ENCODE results near the gene ING5.

The ING5 gene

DNA sequence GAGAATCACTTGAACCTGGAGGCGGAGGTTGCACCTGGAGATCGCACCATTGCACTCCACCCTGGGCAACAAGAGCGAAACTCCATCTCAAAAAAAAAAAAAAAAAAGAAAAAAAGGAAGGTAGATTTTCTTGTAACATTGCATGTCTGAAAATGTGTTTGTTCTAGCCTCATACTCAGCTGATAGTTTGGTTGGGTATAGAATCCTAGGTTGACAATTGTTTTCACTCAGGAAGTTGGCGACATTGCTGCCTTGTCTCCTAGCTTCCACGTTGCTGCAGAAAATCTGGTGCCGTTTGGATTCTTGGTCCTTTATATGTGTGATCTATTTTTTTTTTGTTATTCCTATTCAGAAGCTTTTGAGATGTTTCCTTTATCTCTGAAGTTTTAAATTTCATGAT is 4.7 kb downstream of the ING5 start:
- DNase-seq (ENCODE audit: low spot score): no peak

DNA sequence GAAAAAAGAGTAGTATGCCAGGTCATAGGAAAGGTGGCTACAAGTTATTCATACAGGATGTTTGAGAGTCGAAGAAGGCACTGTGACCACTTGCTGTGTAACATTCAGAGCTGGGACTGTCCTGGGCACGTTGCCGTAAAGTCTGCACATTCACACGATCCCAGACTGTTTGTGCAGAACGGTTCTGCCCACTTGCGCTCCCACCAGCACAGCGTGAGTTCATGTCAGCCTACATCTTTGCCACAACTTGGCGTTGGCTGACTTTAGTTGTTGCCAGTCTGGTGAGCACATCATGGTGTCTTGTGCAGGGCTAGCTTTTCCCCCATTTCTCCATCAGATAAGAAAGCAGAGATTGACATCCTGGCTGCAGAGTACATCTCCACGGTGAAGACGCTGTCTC is 7.0 kb downstream of the ING5 start:
- no peak for DNase-seq (ENCODE audit: low spot score)

DNA sequence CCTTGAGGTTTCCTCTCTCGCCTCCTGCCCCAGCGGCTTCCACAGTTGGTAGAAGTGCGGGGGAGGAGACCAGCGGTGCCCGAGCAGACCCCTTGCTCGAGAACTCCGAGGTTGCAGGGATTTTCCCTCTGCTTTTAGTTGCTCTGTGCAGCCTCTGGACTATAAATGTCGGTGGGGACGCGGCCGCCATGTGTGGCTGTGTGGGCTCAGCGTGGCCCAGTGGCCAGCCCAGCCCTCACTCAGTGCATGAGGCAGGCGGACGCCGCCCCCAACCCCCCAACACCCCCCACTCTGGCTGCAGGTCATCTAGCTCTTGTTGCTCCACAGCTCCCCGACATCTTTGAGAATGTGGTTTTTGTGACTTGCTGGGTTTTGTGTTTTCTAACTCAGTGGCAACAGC is 17.3 kb downstream of the ING5 start:
- DNase-seq (ENCODE audit: low spot score): no peak

DNA sequence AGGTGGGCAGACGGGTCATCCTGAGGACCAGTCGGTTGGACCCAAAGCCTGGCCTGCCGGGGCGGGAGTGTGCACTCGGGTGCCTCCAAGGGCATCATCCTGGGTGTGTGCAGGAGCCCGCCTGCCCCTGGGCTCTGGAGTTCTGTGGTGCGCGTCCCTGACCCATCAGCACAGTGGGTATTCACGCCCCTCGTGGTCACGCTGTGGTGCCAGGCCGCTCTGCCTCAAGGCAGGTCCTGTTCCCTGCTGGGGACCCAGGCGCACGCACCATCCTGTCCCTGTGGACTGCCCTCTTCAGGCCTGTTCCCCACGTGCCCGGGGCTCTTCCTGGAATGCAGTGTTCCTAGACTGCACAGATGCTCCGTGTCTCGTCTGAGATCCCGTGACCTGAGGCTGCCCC is 18.3 kb downstream of the ING5 start:
- no peak for DNase-seq (ENCODE audit: low spot score)

DNA sequence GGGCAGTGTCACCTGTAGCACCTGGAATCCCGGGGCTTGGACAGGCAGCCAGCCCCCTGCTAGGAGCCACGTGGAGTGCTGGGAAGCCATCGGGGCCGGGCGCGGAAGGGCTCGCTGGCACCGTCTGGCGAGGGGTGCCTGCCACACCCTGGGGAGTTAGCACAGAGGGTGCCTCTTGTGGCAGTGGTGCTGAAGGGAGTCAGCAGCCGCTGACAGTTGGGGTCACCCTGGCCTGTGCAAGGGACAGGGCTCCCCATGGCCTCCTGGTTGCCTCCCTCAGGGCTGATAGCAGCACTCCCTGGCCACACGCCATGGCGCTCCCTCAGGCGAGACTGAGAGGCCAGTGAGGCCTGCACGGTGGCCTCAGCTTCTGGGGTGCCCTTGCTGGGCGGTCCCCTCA is 18.7 kb downstream of the ING5 start:
- DNase-seq (ENCODE audit: low spot score): no peak

DNA sequence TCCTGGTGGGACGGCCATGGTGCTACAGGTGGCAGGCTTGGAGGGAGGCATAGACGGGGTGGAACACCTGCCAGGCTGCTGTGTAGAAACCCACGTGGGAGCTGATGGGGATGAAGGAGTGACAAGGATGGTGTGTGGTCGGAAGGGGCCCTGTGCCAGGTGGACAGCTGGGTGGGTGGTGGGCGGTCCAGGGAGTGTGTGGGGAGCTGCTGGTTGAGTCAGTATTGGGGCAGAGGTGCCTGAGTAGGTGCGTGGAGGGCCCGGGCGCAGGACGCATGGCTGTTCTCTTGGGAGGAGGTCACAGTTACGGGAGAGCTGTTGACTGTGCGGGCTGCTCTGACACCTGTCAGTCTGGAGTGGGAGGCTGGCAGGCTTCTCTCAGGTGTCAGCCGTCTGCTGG is 20.0 kb downstream of the ING5 start:
- no peak for DNase-seq (ENCODE audit: low spot score)

DNA sequence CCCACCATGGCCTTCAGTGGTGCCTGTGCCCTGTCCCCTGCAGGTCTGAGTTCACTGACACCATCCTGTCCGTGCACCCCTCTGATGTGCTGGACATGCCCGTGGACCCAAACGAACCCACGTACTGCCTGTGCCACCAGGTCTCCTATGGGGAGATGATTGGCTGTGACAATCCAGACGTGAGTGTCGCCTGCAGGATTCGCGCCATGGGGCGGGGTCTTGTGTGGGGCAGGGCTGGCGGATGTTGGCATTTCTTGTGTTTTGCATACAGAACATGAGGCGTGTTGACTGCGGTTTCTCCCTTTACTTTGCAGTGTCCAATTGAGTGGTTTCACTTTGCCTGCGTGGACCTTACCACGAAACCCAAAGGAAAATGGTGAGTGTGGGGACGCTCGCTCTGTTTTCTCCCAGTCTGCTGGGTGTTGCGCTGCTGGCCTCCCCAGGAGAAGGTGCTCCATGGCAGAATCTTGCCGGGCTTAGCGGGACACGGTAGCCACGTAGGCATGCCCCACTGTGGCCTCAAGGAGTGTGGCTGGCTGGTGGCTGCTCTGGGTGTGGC is 21.1 kb downstream of the ING5 start:
- DNase-seq (ENCODE audit: low spot score): no peak

DNA sequence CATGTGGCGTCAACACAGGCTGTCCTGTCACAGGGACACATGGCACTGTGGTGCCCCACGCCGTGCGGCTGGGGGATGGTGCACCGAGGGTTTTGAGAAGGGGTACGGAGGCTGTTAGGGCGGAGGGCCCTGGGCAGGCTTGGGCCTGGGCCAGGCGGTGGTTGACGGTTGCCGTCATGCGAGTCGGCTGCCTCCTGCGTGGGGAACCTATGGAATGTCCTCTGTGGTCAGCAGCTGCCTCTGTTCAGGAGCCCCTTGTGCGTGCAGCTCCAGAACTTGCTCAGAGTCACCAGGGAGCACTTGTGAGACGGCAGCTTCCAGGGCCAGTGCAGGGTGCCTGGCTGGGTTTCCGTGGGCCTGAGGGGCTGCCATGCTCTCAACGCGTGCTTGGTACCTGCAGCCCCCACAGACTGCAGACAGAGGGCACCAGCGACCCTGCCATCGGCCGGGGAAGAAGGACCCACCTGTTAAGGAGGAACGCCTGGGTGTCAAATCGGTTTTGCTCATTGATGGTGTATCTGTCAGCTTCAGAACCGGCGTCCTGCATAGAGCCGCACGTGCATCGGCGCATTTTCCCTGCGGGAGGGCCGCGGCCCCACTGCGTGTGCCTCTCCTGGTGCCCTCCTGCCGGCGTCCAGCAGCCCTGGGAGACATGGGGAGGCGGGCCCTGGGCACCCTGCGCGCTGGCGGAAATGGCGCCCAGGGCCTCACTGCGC is 22.6 kb downstream of the ING5 start:
- no peak for DNase-seq (ENCODE audit: low spot score)

DNA sequence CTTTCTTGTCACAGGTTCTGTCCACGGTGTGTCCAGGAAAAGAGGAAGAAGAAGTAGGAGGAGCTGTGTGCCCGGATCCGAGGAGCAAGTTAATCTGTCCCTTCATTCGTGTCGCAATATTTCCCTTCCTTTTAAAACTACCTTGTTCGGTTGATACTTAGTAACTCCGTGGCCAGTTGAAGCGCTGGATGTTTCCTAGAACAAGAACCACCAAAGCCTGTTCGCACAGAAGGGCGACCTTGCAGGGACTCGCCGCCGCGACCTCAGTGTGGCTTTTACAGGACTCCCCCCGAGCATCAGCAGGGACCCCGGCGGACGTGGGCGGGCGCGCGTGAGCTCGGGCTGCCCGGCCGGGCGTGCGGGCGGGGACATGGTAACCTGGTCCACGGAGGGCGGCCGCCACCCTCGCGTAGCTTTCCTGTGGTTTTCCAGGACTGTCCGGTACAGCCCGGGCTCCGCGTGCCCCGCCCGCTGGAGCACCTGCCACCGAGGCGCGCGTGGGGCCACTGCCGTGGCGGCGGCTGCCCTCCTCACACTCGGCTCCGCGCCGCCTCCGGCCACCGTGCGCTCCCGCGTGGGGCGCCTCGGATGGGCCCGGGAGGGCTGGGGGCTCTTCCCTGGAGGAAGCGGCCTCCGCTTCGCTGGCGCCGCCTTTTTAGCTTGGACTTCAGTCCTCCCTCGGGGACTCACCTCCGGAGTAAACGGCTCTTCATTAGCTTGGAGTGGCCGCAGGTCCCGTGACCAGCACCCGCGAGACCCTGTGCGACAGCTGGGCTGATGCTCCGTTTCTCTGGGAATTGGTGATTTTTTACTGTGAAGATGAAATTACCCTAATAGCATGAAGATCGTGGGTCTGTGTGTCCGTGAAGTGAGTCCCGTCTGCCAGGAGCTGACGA is 23.4 kb downstream of the ING5 start:
- DNase-seq (ENCODE audit: low spot score): no peak

DNA sequence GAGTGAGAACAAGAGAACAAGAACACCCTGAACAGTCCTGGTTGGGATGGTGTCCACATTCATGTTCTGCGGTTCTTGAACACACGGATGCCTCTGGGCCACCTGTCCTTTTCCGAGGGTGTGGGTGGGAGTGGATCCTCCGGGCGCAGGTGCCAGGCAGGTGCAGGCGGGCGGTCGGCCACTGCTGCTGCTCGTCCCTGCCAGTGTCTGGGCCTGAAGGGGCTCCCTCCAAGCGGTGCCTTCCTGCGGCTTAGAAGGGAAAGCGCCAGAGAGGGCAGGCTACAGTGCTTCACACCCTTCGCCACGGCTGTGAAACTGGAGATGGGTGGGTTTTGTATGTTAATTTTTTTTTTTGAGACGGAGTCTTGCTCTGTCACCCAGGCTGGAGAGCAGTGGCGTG is 24.6 kb downstream of the ING5 start:
- no peak for DNase-seq (ENCODE audit: low spot score)

DNA sequence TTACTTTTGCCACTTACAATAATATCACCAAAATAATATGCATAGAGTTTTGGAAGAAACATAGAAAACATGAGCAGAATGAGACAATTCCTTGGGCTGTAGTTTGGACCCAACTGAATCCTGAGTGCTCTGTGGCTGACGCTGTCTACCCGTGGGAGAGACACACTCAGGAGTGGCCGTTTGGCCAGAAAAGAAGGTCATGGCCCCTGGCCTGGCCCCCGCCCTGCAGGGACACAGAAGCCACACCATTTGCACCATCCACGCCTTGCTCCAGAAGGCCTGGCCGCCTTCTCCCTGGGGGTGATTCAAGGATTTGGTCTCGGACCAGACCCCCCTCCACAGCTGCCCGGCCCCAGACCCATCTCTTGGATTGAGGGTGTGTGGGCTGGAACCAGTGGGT is 26.2 kb downstream of the ING5 start:
- DNase-seq (ENCODE audit: low spot score): no peak

DNA sequence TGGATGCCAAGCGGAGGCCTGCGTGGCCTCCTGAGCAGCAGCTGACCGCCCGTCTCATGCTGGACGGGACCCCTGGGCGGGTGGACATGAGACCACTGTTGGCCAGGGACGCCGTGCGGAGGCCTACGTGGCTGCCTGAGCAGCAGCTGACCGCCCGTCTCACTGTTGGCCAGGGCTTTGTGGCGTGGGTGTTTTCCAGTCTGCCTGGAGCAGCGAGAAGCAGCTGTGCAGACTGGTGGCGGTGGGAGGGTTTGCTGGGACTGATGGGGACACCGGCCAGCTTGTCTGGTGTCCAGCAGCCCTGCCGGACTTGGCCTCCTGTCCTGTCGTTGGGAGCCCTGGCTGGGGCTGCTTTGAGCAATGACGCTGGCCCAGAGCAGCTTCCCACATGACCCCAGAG is 26.8 kb downstream of the ING5 start:
- no peak for DNase-seq (ENCODE audit: low spot score)

DNA sequence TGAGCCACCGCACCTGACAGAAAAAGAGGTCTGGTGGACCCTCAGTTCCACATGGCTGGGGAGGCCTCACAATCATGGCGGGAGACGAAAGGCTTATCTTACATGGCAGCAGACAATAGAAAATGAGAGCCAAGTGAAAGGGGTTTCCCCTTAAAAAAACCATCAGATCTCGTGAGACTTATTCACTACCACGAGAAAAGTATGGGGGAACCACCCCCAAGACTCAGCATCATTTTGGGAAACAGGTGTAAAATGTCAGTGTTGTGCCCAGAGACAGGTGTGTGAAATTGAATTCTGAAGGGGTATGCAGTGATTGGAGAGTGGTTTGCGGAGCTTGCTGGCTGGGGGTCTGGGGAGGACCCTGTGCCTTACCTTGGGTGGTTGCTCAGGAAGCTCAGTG is 28.0 kb downstream of the ING5 start:
- DNase-seq (ENCODE audit: low spot score): no peak

DNA sequence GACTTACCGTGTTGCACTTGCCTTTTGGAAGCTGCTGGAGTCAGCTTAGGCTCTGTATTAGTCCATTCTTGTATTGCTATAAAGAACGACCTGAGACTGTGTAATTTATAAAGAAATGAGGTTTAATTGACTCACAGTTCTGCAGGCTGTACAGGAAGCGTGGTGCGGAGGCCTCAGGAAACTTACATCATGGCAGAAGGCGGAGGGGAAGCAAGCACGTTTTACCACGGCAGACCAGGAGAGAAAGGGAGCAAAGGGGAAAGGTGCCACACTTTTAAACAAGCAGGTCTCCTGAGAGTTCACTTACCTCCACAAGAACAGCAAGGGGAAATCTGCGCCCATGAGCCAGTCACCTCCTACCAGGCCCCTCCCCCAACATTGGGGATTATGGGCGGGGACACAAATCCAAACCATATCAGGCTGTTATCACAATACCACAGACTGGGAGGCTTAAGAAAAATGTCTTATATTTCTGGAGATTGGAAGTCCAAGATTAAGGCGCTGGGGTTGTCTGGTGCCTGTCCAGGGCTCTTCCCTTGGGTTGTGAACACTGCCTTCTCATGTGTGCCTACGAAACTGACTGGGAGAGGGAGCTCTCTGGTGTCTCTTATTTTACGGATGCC is 28.9 kb downstream of the ING5 start:
- peak; percentile 40 for DNase-seq (ENCODE audit: low spot score)

DNA sequence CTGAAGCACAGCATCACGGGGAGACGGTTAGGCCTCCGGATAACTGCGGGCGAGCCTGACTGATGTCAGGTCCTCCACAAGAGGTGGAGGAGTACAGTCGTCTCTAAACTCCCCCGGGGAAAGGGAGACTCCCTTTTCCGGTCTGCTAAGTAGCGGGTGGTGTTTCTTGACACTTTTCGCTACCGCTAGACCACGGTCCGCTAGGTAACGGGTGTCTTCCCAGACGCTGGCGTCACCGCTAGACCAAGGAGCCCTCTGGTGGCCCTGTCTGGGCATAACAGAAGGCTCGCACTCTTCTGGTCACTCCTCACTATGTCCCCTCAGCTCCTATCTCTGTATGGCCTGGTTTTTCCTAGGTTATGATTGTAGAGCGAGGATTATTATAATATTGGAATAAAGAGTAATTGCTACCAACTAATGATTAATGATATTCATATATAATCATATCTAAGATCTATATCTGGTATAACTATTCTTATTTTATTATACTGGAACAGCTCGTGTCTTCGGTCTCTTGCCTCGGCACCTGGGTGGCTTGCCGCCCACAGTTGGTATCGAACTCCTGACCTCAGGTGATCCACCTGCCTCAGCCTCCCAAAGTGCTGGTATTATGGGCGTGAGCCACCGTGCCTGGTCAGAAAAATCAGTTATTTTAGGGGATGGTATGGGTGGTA is 30.8 kb downstream of the ING5 start:
- peak; percentile 20 for DNase-seq (ENCODE audit: low spot score)

DNA sequence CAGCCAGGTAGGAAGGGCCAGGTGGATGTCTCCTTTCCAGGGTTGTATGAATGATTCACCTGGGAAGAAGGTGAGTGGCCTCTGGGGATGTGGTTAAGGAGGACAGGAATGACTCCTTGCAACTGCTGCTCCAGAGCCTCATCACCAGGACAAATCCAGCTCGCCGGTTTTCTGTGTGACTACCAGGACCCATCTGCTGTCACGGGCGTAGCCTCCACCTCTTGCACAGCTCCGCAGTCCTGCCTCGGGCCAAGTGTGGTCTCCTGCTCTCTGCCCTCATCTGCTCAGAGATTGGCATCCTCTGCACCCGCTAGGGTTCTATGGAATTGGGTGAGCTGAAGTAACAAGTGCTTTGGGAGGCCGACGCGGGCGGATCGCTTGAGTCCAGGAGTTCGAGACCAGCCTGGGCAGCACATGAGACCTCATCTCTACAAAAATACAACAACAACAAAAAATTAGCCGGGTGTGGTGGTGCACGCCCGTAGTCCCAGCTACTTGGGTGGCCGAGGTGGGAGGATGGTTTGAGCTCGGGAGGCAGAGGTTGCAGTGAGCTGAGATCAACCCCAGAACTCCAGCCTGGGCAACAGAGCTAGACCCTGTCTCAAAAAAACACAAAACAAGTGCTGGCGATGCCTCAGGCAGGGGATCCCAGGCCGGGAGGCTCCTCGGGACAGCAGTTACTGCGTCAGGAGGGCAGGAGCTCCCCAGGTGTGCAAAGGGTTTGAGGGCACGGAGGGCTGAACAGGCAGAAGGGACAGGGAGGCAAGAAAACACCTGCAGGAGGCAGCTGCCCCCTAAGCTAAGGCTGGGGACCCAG is 31.8 kb downstream of the ING5 start:
- no peak for DNase-seq (ENCODE audit: low spot score)

DNA sequence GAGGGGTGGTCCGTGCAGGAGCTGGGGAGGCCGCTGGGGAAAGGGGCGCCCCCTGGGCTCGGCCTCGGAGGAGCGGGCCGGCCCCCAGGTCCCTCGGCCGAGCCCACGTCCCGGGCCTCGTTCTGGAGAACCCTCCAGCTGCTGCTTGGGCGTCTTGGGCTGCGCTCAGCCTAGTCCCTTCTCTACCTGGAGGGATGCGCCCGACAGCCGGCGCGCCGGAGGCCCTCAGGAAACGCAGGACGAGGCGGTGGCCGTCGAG is 32.3 kb downstream of the ING5 start:
- no peak for DNase-seq (ENCODE audit: low spot score)

DNA sequence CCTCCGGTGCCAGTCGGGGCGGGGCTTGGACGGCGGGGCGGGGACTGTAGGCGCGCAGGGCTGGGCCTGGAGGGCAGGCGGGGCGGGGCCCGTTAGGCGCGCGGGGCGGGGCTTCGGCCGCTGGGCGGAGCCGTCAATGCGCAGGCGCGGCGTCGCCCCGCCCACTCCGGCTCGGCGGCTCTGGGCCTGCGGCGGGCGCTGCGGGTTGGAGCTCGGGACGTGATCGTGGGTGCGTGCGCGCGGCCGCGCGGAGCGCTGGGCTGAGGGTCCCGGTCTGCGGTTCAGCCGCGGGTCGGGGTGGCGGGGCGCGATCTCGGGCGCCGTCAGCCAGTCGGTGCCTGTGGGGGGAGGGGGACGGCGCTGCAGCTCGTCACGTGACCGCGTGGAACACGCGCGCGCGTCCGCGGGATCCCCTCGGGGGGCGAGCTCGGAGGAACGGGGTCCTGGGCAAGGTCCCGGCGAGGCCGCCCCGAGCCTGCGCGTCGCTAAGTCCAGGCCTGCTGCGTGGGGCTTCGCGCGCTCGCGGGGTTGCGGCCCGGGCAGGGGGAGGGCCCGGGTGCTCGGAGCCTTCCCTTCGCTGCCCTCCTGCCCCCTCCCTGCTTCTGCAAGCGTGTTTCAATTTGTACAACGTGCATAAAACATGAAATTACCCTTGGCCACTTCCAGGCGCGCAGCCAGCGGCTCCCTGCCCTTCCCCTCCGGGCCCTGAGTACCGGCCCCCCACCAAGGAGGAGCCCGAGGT is 32.8 kb downstream of the ING5 start, which contains the start of gene D2HGDH:
Gene D2HGDH, plus strand, starts transcription at position 164 of the 742 bp plus-strand sequence. CDS start 595 bp downstream, outside the sequence.
- peak; percentile 79 for DNase-seq (ENCODE audit: low spot score)

DNA sequence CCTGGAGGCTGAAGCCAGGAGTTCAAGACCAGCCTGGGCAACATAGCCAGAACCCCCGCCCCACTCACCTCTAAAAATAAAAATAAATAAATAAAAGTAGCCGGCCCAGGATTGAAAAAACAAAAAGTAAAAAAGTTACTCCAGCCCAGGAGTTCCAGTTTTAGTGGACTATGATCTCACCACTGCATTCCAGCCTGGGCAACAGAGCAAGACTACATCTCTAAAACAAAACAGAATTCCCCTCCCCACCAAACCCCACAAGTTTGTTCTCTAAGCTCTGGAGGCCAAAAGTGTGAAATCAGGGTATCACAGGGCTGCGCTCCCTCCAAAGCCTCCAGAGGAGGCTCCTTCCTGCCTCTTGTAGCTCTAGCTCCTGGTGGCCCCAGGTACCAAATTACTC is 34.3 kb downstream of the ING5 start:
- DNase-seq (ENCODE audit: low spot score): no peak

DNA sequence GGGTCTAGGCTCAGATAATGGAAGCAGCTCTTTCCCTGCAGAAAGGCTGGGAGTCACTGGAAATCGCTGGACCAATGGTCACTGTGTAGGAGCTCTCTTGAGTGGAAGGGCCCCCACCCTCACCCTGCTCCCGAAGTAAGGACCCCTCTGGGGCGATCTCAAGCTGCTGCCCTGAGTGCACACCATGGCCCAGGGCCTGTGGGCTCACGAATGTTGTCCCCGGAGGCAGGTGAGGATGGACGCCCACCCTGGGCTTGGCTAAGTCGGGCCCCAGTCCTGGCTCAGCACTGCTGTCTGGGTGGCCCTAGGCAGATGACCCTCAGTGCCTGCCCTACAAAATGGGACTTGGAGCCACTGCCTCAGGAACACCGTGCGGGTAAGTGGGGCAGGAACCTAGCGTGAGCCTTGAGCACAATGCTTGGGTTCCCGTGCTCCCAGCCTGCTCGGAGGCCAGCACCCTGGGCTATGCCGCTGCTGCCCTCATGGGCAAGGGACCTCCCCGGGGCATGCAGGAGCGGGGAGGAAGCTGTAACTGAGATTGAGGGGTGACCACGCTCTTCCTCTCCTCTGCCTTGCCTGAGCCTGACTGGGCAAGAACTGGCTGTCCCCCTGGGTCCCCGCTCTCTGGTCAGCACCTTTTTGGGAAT is 36.3 kb downstream of the ING5 start:
- DNase-seq (ENCODE audit: low spot score): no peak
